Activated T-helper 1 cell treated with anti-CD3 and anti-CD28 coated beads, Interleukin-2, amount 50 U/mL, for 16 hours (primary cell): ENCODE results near the gene UGT1A8.

Experiments used
- DNase-seq, 2 donors: peaks; one replicate each; pipeline ENCODE4 v3.0.0-alpha.2; 2020; ENCODE audit warnings: low read depth in 1 of 2, low spot score in 1 of 2

UGT1A8 gene

GRCh38 chr2:233816771-233817170 lies 199.3 kb downstream of the UGT1A8 start:
- DNase-seq, result no peak

- DNase-seq, result no peak
Observed at GRCh38 chr2:233817361-233817911, 200.0 kb downstream of the UGT1A8 start.

GRCh38 chr2:233817995-233818638 lies 200.7 kb downstream of the UGT1A8 start:
- no peak for DNase-seq

- no peak for DNase-seq
Observed at GRCh38 chr2:233818639-233819621, 201.5 kb downstream of the UGT1A8 start.

GRCh38 chr2:233819884-233820773 lies 202.7 kb downstream of the UGT1A8 start:
- DNase-seq, result no peak

GRCh38 chr2:233820774-233821105 lies 203.3 kb downstream of the UGT1A8 start:
- no peak for DNase-seq

- no peak for DNase-seq
Observed at GRCh38 chr2:233821196-233821595, 203.8 kb downstream of the UGT1A8 start.

GRCh38 chr2:233821709-233822100 lies 204.3 kb downstream of the UGT1A8 start:
- no peak for DNase-seq

GRCh38 chr2:233822101-233822771 lies 204.8 kb downstream of the UGT1A8 start:
- no peak for DNase-seq
